Natural killer cell (primary cell): Measurements from ENCODE around the gene NMNAT2. TPM values are rescaled to one million over a fixed set of nuclear protein-coding genes. Genes with fewer than 3 reads are reported as not detected.

Experiments
- ATAC-seq, 3 donors: fragments of 150-1000 bp in 2 of 3; fragments of 200-7000 bp in 1 of 3; cut with Tn5 transposase; 1 replicate in 1 of 3; 2 replicates in 2 of 3; pipeline ENCODE4 v1.10.0; 2021; ENCODE audit warnings: mild to moderate bottlenecking in 2 of 3, moderate library complexity in 2 of 3
- DNase-seq, 2 donors: peaks; one replicate each; pipeline versions ENCODE4 v3.0.0 to v3.0.0-alpha.2; 2013 to 2021; ENCODE audit warnings: mixed read lengths in 1 of 2
- H3K27ac ChIP-seq: one replicate; pipeline ENCODE4 v1.5.1; 2013; ENCODE audit warnings: mild to moderate bottlenecking, low read length
- H3K27me3 ChIP-seq: one replicate; pipeline ENCODE4 v1.6.1; 2013; ENCODE audit warnings: low read length; ENCODE audit not compliant: control insufficient read depth, insufficient read depth
- H3K36me3 ChIP-seq: one replicate; pipeline ENCODE4 v1.6.1; 2013; ENCODE audit warnings: low read length; ENCODE audit not compliant: control insufficient read depth, insufficient read depth
- H3K4me1 ChIP-seq: one replicate; pipeline ENCODE4 v1.6.1; 2013; ENCODE audit warnings: low read length; ENCODE audit not compliant: control insufficient read depth, insufficient read depth
- H3K4me3 ChIP-seq: one replicate; pipeline ENCODE4 v1.5.1; 2013; ENCODE audit warnings: low read length
- H3K9me3 ChIP-seq: one replicate; pipeline ENCODE4 v1.6.1; 2013; ENCODE audit warnings: low read length; ENCODE audit not compliant: control insufficient read depth, insufficient read depth
- H3K27ac Mint-ChIP-seq, 2 donors: one replicate each; pipeline ENCODE4 v1.8.0; 2022; ENCODE audit warnings: mild to moderate bottlenecking in 2 of 2, mixed read lengths in 2 of 2, moderate library complexity in 1 of 2
- H3K27me3 Mint-ChIP-seq, 2 donors: one replicate each; pipeline ENCODE4 v1.8.0; 2022; ENCODE audit warnings: low read depth in 2 of 2, mixed read lengths in 2 of 2
- H3K36me3 Mint-ChIP-seq: one replicate; pipeline ENCODE4 v1.8.0; 2022; ENCODE audit warnings: mixed read lengths
- H3K4me1 Mint-ChIP-seq, 2 donors: one replicate each; pipeline ENCODE4 v1.8.0; 2022; ENCODE audit warnings: mixed read lengths in 2 of 2
- H3K4me3 Mint-ChIP-seq: one replicate; pipeline ENCODE4 v1.8.0; 2022; ENCODE audit warnings: mild to moderate bottlenecking, moderate library complexity, mixed read lengths
- H3K9me3 Mint-ChIP-seq, 2 donors: one replicate each; pipeline ENCODE4 v1.8.0; 2022; ENCODE audit warnings: mixed read lengths in 2 of 2
- WGBS: methylation state at CpG from one replicate; pipeline ENCODE4 v1.1.7; 2013; ENCODE audit warnings: missing lambda C conversion rate; ENCODE audit not compliant: insufficient coverage; 5-methylcytosine and 5-hydroxymethylcytosine counted together
- intact Hi-C: fragments of 100-400 bp; cut with micrococcal nuclease; formaldehyde crosslinking; loops from one replicate; pipeline ENCODE4 v1.14.2; 2022
- total RNA-seq, 4 donors: library from RNA; stranded (reverse); fragments of 120-200 nt in 1 of 4; gene quantifications; one replicate each; pipeline versions ENCODE4 v1.2.3 to v1.2.4, GENCODE V29; 2013 to 2022
- TF ChIP-seq, protein P1 (sequence below): fragments of 200-600 bp; IDR thresholded peaks from one replicate; pipeline ENCODE4 v1.8.0; 2022; ENCODE audit warnings: antibody characterized with exemption

Gene NMNAT2
- total RNA-seq, 3 donors from 2014 or later (not counting 1 experiment from before 2014, with no cell fraction given): not detected

DNA sequence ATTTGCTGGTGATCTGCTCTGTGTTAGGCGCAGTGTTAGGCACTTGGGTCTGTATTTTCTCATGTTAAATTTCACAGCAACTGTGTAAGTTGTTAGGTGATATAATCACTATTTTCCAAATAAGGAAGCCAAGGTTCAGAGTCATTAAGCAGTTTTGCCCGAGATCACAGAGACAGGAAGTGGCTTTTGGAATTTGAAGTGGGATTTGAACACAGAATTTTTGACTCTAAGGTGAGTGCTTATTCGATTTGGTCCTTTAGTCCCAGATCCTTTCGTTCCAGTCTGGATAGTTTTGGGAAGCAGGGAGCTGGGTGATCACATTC, 114.9 kb downstream of the NMNAT2 start:
- Mint-ChIP-seq H3K27ac (no peak overlapping the region), H3K9me3 (no peaks in the 10 kb centered on the region), H3K36me3 (no peaks in the 10 kb centered on the region), H3K4me1 (no peaks in the 10 kb centered on the region), H3K4me3 (no peak overlapping the region), H3K27me3 (peaks cover 0 to 6% of the 10 kb centered on the region in 2 donors)
- DNase-seq (no peak), ATAC-seq (no peak)
- Histone ChIP-seq H3K36me3 (no peaks in the 10 kb centered on the region), H3K9me3 (no peaks in the 10 kb centered on the region), H3K27ac (no peak overlapping the region), H3K27me3 (no peaks in the 10 kb centered on the region), H3K4me3 (no peak overlapping the region), H3K4me1 (no peaks in the 10 kb centered on the region)
- TF ChIP-seq, protein P1, sequence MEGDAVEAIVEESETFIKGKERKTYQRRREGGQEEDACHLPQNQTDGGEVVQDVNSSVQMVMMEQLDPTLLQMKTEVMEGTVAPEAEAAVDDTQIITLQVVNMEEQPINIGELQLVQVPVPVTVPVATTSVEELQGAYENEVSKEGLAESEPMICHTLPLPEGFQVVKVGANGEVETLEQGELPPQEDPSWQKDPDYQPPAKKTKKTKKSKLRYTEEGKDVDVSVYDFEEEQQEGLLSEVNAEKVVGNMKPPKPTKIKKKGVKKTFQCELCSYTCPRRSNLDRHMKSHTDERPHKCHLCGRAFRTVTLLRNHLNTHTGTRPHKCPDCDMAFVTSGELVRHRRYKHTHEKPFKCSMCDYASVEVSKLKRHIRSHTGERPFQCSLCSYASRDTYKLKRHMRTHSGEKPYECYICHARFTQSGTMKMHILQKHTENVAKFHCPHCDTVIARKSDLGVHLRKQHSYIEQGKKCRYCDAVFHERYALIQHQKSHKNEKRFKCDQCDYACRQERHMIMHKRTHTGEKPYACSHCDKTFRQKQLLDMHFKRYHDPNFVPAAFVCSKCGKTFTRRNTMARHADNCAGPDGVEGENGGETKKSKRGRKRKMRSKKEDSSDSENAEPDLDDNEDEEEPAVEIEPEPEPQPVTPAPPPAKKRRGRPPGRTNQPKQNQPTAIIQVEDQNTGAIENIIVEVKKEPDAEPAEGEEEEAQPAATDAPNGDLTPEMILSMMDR: no peak
- 59% methylated on average over 4 of the region's 4 CpGs for WGBS
- intact Hi-C loops: no loop called here

DNA sequence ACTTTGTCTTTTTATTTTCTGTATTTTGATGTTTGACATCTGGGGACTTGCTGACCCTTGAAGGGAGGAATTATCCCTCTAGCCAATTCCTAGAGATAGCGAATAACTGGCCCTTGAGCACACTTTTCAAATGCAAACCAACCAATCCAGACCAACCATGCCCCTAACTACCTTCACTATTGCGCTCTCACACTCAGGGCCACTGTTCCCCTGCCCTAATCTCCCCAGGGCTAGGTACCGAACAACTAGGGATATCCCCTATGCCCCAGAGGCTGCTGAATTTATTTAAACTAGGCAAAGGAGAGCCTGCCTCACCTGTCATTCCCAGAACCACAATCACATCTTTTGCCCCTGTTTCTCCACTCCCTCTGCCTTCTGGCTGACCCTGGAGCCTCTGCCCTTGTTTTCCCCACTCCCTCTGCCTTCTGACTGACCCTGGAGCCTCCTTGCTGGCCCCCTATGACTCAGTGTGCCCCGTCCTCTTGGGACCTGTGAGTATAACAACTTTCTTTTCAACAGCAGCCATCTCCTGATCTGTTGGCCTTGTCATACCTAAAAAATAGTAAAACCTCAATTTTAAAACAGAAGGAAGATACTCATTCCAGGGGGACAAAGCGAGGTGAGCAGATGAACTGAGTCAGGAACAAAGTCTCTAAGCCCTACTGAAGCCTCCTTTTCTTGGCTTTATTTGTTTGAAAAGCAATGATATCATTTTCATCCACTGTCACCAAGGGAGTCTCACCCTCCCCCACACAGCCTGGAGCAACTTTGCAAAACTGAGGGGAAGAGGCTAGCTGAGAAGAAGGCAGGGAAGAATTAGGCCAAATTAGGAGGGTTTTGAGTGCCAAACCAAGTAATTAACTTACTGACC, 115.5 kb downstream of the NMNAT2 start:
- no peak overlapping the region for H3K27ac ChIP-seq
- no peak for ATAC-seq

GRCh38 chr1:183301239-183301638, 116.9 kb downstream of the NMNAT2 start:
- H3K27me3 ChIP-seq: no peaks in the 10 kb centered on the region
- H3K27ac ChIP-seq: no peak overlapping the region
- Mint-ChIP-seq H3K9me3 (no peaks in the 10 kb centered on the region), H3K36me3 (no peaks in the 10 kb centered on the region), H3K27me3 (peaks cover 9 to 12% of the 10 kb centered on the region in 2 donors), H3K27ac (no peak overlapping the region), H3K4me1 (no peaks in the 10 kb centered on the region), H3K4me3 (no peak overlapping the region)
- H3K9me3 ChIP-seq: no peaks in the 10 kb centered on the region
- TF ChIP-seq, protein P1: no peak
- H3K36me3 ChIP-seq: no peaks in the 10 kb centered on the region
- intact Hi-C loops: no loop called here
- no peak overlapping the region for H3K4me3 ChIP-seq
- DNase-seq (no peak), ATAC-seq (no peak)
- no peaks in the 10 kb centered on the region for H3K4me1 ChIP-seq
- 69% methylated on average over 3 of the region's 3 CpGs for WGBS

More for the DNA sequence above, 115.5 kb downstream of the NMNAT2 start:
- H3K4me1 Mint-ChIP-seq: no peaks in the 10 kb centered on the region
- no peaks in the 10 kb centered on the region for H3K36me3 Mint-ChIP-seq
- intact Hi-C loops: no loop called here
- H3K27me3 ChIP-seq: no peaks in the 10 kb centered on the region
- no peaks in the 10 kb centered on the region for H3K36me3 ChIP-seq
- TF ChIP-seq, protein P1: no peak
- H3K27me3 Mint-ChIP-seq: peaks cover 3 to 9% of the 10 kb centered on the region in 2 donors
- H3K4me3 Mint-ChIP-seq: no peak overlapping the region
- H3K9me3 ChIP-seq: no peaks in the 10 kb centered on the region
- no peak for DNase-seq
- no peaks in the 10 kb centered on the region for H3K4me1 ChIP-seq
- 83% methylated on average over 5 of the region's 5 CpGs for WGBS
- no peaks in the 10 kb centered on the region for H3K9me3 Mint-ChIP-seq
- H3K27ac Mint-ChIP-seq: no peak overlapping the region
- H3K4me3 ChIP-seq: no peak overlapping the region

GRCh38 chr1:183300828-183301227, 117.4 kb downstream of the NMNAT2 start:
- intact Hi-C loops: no loop called here
- no peak overlapping the region for H3K4me3 Mint-ChIP-seq
- Histone ChIP-seq H3K4me3 (no peak overlapping the region), H3K27me3 (no peaks in the 10 kb centered on the region), H3K9me3 (no peaks in the 10 kb centered on the region), H3K27ac (no peak overlapping the region), H3K4me1 (no peaks in the 10 kb centered on the region), H3K36me3 (no peaks in the 10 kb centered on the region)
- H3K27ac Mint-ChIP-seq: no peak overlapping the region
- no peaks in the 10 kb centered on the region for H3K4me1 Mint-ChIP-seq
- no peaks in the 10 kb centered on the region for H3K36me3 Mint-ChIP-seq
- H3K27me3 Mint-ChIP-seq: peaks cover 9 to 12% of the 10 kb centered on the region in 2 donors
- no peak for DNase-seq
- ATAC-seq: no peak
- 93% methylated on average over 1 of the region's 1 CpG for WGBS
- TF ChIP-seq, protein P1: no peak
- H3K9me3 Mint-ChIP-seq: no peaks in the 10 kb centered on the region
